Measurements from ENCODE around the gene EPG5.

EPG5 gene

GRCh38 chr18:45841060-45841764, 125.9 kb downstream of the EPG5 start:
- ChIA-PET POLR2A (ENCODE audit: low non-redundant PET) (no interaction called here), CTCF (no interaction called here)
- no peak for DNase-seq (ENCODE audit: low spot score)
- TF ChIP-seq, protein P1, sequence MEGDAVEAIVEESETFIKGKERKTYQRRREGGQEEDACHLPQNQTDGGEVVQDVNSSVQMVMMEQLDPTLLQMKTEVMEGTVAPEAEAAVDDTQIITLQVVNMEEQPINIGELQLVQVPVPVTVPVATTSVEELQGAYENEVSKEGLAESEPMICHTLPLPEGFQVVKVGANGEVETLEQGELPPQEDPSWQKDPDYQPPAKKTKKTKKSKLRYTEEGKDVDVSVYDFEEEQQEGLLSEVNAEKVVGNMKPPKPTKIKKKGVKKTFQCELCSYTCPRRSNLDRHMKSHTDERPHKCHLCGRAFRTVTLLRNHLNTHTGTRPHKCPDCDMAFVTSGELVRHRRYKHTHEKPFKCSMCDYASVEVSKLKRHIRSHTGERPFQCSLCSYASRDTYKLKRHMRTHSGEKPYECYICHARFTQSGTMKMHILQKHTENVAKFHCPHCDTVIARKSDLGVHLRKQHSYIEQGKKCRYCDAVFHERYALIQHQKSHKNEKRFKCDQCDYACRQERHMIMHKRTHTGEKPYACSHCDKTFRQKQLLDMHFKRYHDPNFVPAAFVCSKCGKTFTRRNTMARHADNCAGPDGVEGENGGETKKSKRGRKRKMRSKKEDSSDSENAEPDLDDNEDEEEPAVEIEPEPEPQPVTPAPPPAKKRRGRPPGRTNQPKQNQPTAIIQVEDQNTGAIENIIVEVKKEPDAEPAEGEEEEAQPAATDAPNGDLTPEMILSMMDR (conservative IDR thresholded peaks at IDR 0.05; ENCODE audit: low read depth), result no peak
- H3K27ac ChIP-seq, result peak overlapping the region; percentile 16; the same call in 1 of the 2 replicates

- ChIA-PET CTCF (interaction anchor here (0.6 to 0.8 kb wide), 2 partner anchors 47 to 178 kb away, joined by 3 read pairs; no protein-coding TSS in a partner anchor), POLR2A (ENCODE audit: low non-redundant PET) (no interaction called here)
- DNase-seq (ENCODE audit: low spot score), result no peak
- TF ChIP-seq, protein P1 (conservative IDR thresholded peaks at IDR 0.05; ENCODE audit: low read depth), result no peak; the same call in 1 of the 2 replicates
- H3K27ac ChIP-seq, result no peak overlapping the region; the same call in 1 of the 2 replicates
Measured at GRCh38 chr18:45839414-45840395, 127.4 kb downstream of the EPG5 start.

- ChIA-PET POLR2A (ENCODE audit: low non-redundant PET) (no interaction called here), CTCF (no interaction called here)
- TF ChIP-seq, protein P1 (conservative IDR thresholded peaks at IDR 0.05; ENCODE audit: low read depth), result no peak
- no peak for DNase-seq (ENCODE audit: low spot score)
- no peak overlapping the region for H3K27ac ChIP-seq
Measured at GRCh38 chr18:45838302-45839070, 128.6 kb downstream of the EPG5 start.

DNA sequence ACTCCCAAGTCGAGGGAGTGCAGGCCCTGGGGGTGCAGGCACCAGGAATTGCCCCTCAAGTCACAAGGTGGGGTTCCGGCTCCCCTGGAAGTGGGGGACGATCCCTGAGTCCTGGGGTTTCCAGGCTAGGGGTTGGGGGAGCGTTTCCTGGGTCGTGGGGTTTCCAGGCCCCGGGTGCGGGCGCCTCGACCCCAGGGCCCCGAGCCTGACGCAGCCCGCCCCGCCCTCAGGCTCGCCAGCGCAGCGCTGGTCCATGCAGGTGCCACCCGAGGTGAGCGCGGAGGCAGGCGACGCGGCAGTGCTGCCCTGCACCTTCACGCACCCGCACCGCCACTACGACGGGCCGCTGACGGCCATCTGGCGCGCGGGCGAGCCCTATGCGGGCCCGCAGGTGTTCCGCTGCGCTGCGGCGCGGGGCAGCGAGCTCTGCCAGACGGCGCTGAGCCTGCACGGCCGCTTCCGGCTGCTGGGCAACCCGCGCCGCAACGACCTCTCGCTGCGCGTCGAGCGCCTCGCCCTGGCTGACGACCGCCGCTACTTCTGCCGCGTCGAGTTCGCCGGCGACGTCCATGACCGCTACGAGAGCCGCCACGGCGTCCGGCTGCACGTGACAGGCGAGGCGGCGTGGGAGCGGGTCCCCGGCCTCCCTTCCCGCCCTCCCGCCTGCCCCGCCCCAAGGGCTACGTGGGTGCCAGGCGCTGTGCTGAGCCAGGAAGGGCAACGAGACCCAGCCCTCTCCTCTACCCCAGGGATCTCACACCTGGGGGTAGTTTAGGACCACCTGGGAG, 129.7 kb downstream of the EPG5 start:
- DNase-seq (ENCODE audit: low spot score), result no peak
- POLR2A ChIA-PET (ENCODE audit: low non-redundant PET), result no interaction called here
- CTCF ChIA-PET, result no interaction called here
- TF ChIP-seq, protein P1 (conservative IDR thresholded peaks at IDR 0.05; ENCODE audit: low read depth), result no peak
- H3K27ac ChIP-seq, result no peak overlapping the region

GRCh38 chr18:45836242-45837205, 130.6 kb downstream of the EPG5 start:
- ChIA-PET CTCF (no interaction called here), POLR2A (ENCODE audit: low non-redundant PET) (no interaction called here)
- TF ChIP-seq, protein P1 (conservative IDR thresholded peaks at IDR 0.05; ENCODE audit: low read depth), result no peak
- no peak overlapping the region; the same call in 1 of the 2 replicates for H3K27ac ChIP-seq
- no peak for DNase-seq (ENCODE audit: low spot score)

All from RWPE1 (cell line).